Adipocyte (in vitro differentiated cells): ENCODE results near the gene FBXL7.

Experiments
- DNase-seq: peaks from one replicate; pipeline ENCODE4 v3.0.0-alpha.2; 2015; ENCODE audit warnings: low read depth
- H3K27me3 ChIP-seq: replicated peaks from 2 replicates; pipeline ENCODE4 v1.7.0; 2013; ENCODE audit warnings: mild to moderate bottlenecking, low read length, moderate library complexity; ENCODE audit not compliant: control insufficient read depth, insufficient read depth
- H3K36me3 ChIP-seq: 2 replicates; pipeline ENCODE4 v1.7.0; 2013; ENCODE audit warnings: low read length, mild to moderate bottlenecking, moderate library complexity; ENCODE audit not compliant: control insufficient read depth, insufficient read depth, severe bottlenecking
- H3K4me1 ChIP-seq: 2 replicates; pipeline ENCODE4 v1.7.0; 2013; ENCODE audit warnings: mild to moderate bottlenecking, low read length, moderate library complexity; ENCODE audit not compliant: control insufficient read depth, insufficient read depth
- H3K4me3 ChIP-seq: 2 replicates; pipeline ENCODE4 v1.7.0; 2013; ENCODE audit warnings: mild to moderate bottlenecking, low read length, moderate library complexity
- H3K9ac ChIP-seq: 2 replicates; pipeline ENCODE4 v1.7.0; 2013; ENCODE audit warnings: mild to moderate bottlenecking, low read length, moderate library complexity
- H3K9me3 ChIP-seq: 2 replicates; pipeline ENCODE4 v1.7.0; 2013; ENCODE audit warnings: mild to moderate bottlenecking, low read length, moderate library complexity; ENCODE audit not compliant: control insufficient read depth

Gene FBXL7

GRCh38 chr5:15545082-15545481 lies 45.1 kb downstream of the FBXL7 start:
- Histone ChIP-seq H3K9me3 (no peaks in the 10 kb centered on the region), H3K9ac (no peak overlapping the region), H3K4me1 (peaks cover 3% of the 10 kb centered on the region), H3K4me3 (no peak overlapping the region), H3K36me3 (no peaks in the 10 kb centered on the region), H3K27me3 (no peaks in the 10 kb centered on the region)
- no peak for DNase-seq

DNA sequence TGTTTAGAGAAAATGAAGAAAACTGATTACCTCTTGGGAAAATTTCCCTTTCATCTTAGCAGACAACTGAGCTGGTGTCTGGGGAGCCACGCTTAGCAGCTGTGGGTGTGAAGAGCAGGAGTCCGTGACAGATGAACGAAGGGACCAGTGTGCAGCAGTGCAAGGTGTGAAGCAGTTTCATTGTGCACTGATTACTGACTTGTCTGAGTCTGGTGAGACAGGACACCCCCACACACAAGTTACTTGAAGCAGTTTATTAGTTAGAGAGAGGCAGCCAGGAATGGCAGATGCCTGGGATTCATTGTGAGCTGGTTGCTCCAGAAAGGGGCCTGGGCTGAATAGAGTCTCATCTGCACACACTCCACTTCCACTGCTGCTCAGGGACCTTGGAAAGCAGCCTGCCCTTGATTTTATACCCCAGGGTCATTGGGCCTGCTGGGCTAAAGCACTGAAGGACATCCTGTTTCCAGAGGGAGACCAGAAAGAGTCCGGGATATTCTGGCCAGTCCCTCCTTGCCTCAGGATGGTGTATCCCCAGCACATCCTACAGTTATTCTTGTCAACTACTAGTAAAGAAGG lies 47.4 kb downstream of the FBXL7 start:
- DNase-seq, result no peak
- no peaks in the 10 kb centered on the region for H3K27me3 ChIP-seq

GRCh38 chr5:15549961-15550360 lies 50.0 kb downstream of the FBXL7 start:
- Histone ChIP-seq H3K4me1 (peaks cover 14% of the 10 kb centered on the region), H3K4me3 (no peak overlapping the region), H3K36me3 (no peaks in the 10 kb centered on the region), H3K27me3 (no peaks in the 10 kb centered on the region), H3K9me3 (no peaks in the 10 kb centered on the region), H3K9ac (no peak overlapping the region)
- no peak for DNase-seq

More for the DNA sequence above, 47.4 kb downstream of the FBXL7 start:
- no peaks in the 10 kb centered on the region for H3K9me3 ChIP-seq
- H3K4me1 ChIP-seq, result peaks cover 14% of the 10 kb centered on the region
- H3K9ac ChIP-seq, result no peak overlapping the region
- no peak overlapping the region for H3K4me3 ChIP-seq
- no peaks in the 10 kb centered on the region for H3K36me3 ChIP-seq

GRCh38 chr5:15550502-15551112 lies 50.6 kb downstream of the FBXL7 start:
- H3K9ac ChIP-seq, result no peak overlapping the region
- peaks cover 14% of the 10 kb centered on the region for H3K4me1 ChIP-seq
- H3K36me3 ChIP-seq, result no peaks in the 10 kb centered on the region
- no peak overlapping the region for H3K4me3 ChIP-seq
- peak; percentile 87 for DNase-seq
- no peaks in the 10 kb centered on the region for H3K9me3 ChIP-seq
- H3K27me3 ChIP-seq, result no peaks in the 10 kb centered on the region

DNA sequence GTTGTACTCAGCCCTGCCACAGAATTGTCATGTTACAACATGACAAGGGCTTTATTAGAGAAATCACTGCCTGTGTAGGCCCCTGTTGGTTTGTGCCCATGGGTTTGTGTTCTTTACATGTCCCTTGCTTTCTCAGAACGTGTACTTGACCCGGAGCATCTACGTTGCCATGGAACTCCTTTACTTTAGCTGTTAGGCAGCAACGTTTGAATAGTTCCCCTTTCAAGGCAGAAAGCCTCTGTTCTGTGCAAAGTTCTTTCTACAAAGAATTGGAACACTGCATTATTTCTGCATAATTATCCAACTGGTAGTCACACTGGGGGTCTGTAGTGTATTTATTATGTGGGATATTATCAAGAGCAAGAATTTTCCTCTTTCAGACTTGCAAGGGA lies 51.1 kb downstream of the FBXL7 start:
- H3K27me3 ChIP-seq, result no peaks in the 10 kb centered on the region
- H3K9me3 ChIP-seq, result no peaks in the 10 kb centered on the region
- no peaks in the 10 kb centered on the region for H3K36me3 ChIP-seq
- peaks cover 14% of the 10 kb centered on the region for H3K4me1 ChIP-seq
- no peak for DNase-seq
- H3K9ac ChIP-seq, result no peak overlapping the region
- H3K4me3 ChIP-seq, result no peak overlapping the region

DNA sequence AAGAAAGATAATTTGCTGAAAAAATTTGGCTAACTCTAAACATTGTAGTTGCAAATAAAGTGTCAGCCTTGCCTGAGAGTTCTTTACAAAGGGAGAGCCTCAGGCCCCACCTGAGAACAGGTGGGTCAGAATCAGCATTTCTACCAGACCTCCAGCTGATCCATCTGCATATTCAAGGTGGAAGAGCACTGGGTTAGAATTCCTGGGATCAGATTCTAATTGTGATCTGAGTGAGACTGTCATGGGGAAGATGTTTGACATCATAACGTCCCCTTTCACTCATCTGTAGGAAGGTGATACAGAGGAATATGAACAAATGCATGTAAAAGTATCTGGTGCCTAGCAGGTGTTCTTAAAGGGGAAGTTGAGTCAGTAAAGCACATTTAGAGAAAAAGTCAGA lies 54.6 kb downstream of the FBXL7 start:
- Histone ChIP-seq H3K36me3 (no peaks in the 10 kb centered on the region), H3K27me3 (no peaks in the 10 kb centered on the region), H3K4me3 (no peak overlapping the region), H3K9me3 (no peaks in the 10 kb centered on the region), H3K4me1 (peaks cover 14% of the 10 kb centered on the region), H3K9ac (no peak overlapping the region)
- DNase-seq, result no peak

GRCh38 chr5:15555176-15555575 lies 55.2 kb downstream of the FBXL7 start:
- Histone ChIP-seq H3K9ac (no peak overlapping the region), H3K4me1 (peaks cover 10% of the 10 kb centered on the region), H3K9me3 (no peaks in the 10 kb centered on the region), H3K27me3 (no peaks in the 10 kb centered on the region), H3K4me3 (no peak overlapping the region), H3K36me3 (no peaks in the 10 kb centered on the region)
- DNase-seq, result no peak

GRCh38 chr5:15558240-15558639 lies 58.3 kb downstream of the FBXL7 start:
- H3K9ac ChIP-seq, result no peak overlapping the region
- no peak for DNase-seq
- H3K4me1 ChIP-seq, result no peaks in the 10 kb centered on the region
- no peak overlapping the region for H3K4me3 ChIP-seq
- no peaks in the 10 kb centered on the region for H3K27me3 ChIP-seq
- H3K9me3 ChIP-seq, result peaks cover 4% of the 10 kb centered on the region
- peaks cover 5% of the 10 kb centered on the region for H3K36me3 ChIP-seq

- H3K4me3 ChIP-seq, result no peak overlapping the region
- no peak for DNase-seq
- H3K4me1 ChIP-seq, result no peaks in the 10 kb centered on the region
- H3K36me3 ChIP-seq, result peaks cover 5% of the 10 kb centered on the region
- peaks cover 4% of the 10 kb centered on the region for H3K9me3 ChIP-seq
- no peaks in the 10 kb centered on the region for H3K27me3 ChIP-seq
- H3K9ac ChIP-seq, result no peak overlapping the region
These were observed 58.7 kb downstream of the FBXL7 start for GRCh38 chr5:15558681-15559080.

GRCh38 chr5:15560421-15560820 lies 60.4 kb downstream of the FBXL7 start:
- H3K4me3 ChIP-seq, result no peak overlapping the region
- peaks cover 4% of the 10 kb centered on the region for H3K9me3 ChIP-seq

GRCh38 chr5:15564523-15564922 lies 64.5 kb downstream of the FBXL7 start:
- Histone ChIP-seq H3K9ac (no peak overlapping the region), H3K4me1 (no peaks in the 10 kb centered on the region), H3K4me3 (no peak overlapping the region), H3K27me3 (no peaks in the 10 kb centered on the region), H3K9me3 (peaks cover 4% of the 10 kb centered on the region), H3K36me3 (peaks cover 5% of the 10 kb centered on the region)
- DNase-seq, result no peak

More at GRCh38 chr5:15560421-15560820, 60.4 kb downstream of the FBXL7 start:
- no peak for DNase-seq
- Histone ChIP-seq H3K27me3 (no peaks in the 10 kb centered on the region), H3K4me1 (no peaks in the 10 kb centered on the region), H3K36me3 (peaks cover 5% of the 10 kb centered on the region), H3K9ac (no peak overlapping the region)

DNA sequence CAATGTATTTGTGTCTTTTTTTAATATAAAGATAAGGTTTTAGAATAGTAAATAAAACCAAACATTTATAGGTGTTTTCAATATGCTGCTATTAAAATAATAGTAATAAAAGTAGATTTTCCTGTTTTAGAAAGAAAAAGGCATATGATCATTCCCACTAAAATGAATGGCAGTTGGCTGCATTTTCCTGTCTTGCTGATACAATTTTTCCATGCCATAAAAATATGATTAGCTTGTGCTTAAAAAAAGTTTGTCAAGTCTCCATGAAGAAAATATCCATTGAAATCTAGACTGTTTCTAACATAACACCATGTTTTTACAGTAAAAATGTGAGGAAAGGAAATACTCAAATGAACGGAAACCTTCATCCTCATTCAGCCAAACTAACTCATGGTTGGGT lies 65.0 kb downstream of the FBXL7 start:
- no peak for DNase-seq
- no peak overlapping the region for H3K9ac ChIP-seq
- H3K4me1 ChIP-seq, result no peaks in the 10 kb centered on the region
- H3K9me3 ChIP-seq, result peaks cover 4% of the 10 kb centered on the region
- peaks cover 5% of the 10 kb centered on the region for H3K36me3 ChIP-seq
- no peaks in the 10 kb centered on the region for H3K27me3 ChIP-seq
- H3K4me3 ChIP-seq, result no peak overlapping the region
